ENCODE data around the gene KCND3. TPM values are rescaled to one million over a fixed set of nuclear protein-coding genes. Genes with fewer than 3 reads are reported as not detected.

The KCND3 gene
- total and polyA plus RNA-seq, 12 donors: 3.5 to 24.7 (median 15.2) TPM

- intact Hi-C loops (cut with DNase I): no loop called here
- 93 to 95% methylated on average over 6 of the region's 6 CpGs for WGBS, 2 donors
- ATAC-seq (no peak), DNase-seq (no peak)
- no peaks in the 10 kb centered on the region for H3K4me1 ChIP-seq
- H3K9me3 ChIP-seq: peaks cover 0 to 5% (median 0%) of the 10 kb centered on the region in 11 donors
- H3K36me3 ChIP-seq: no peaks in the 10 kb centered on the region
- H3K27ac ChIP-seq: no peak overlapping the region
- no peaks in the 10 kb centered on the region for H3K27me3 ChIP-seq
- no peak overlapping the region for H3K4me3 ChIP-seq
- TF ChIP-seq CTCF (IDR thresholded peaks at IDR 0.05): no peak
These were observed 167.3 kb downstream of the KCND3 start for GRCh38 chr1:111822138-111822537.

GRCh38 chr1:111821121-111821745 lies 168.2 kb downstream of the KCND3 start:
- no peak for TF ChIP-seq CTCF (IDR thresholded peaks at IDR 0.05)
- WGBS, 2 donors: 70 to 87% methylated on average over 7 of the region's 7 CpGs
- Histone ChIP-seq H3K27ac (no peak overlapping the region), H3K27me3 (no peaks in the 10 kb centered on the region), H3K9me3 (peaks cover 0 to 5% (median 0%) of the 10 kb centered on the region in 11 donors), H3K4me1 (no peaks in the 10 kb centered on the region), H3K36me3 (no peaks in the 10 kb centered on the region), H3K4me3 (no peak overlapping the region)
- intact Hi-C loops (cut with DNase I): no loop called here
- ATAC-seq: no peak
- DNase-seq: no peak

GRCh38 chr1:111819566-111820263 lies 169.8 kb downstream of the KCND3 start:
- H3K27ac ChIP-seq: no peak overlapping the region
- no peaks in the 10 kb centered on the region for H3K4me1 ChIP-seq
- ATAC-seq: no peak
- no peak for DNase-seq
- no peak overlapping the region for H3K4me3 ChIP-seq
- no peaks in the 10 kb centered on the region for H3K36me3 ChIP-seq
- WGBS, 2 donors: 80 to 92% methylated on average over 9 of the region's 9 CpGs
- no peak for TF ChIP-seq CTCF (IDR thresholded peaks at IDR 0.05)
- H3K9me3 ChIP-seq: peaks cover 0 to 5% (median 0%) of the 10 kb centered on the region in 11 donors
- intact Hi-C loops (cut with DNase I): no loop called here
- no peaks in the 10 kb centered on the region for H3K27me3 ChIP-seq

GRCh38 chr1:111818546-111818945 lies 170.9 kb downstream of the KCND3 start:
- WGBS, 2 donors: 79 to 84% methylated on average over 5 of the region's 5 CpGs
- ATAC-seq (no peak), DNase-seq (no peak)
- Histone ChIP-seq H3K9me3 (no peaks in the 10 kb centered on the region), H3K36me3 (no peaks in the 10 kb centered on the region), H3K27me3 (no peaks in the 10 kb centered on the region), H3K27ac (no peak overlapping the region), H3K4me3 (no peak overlapping the region), H3K4me1 (no peaks in the 10 kb centered on the region)
- intact Hi-C loops (cut with DNase I): no loop called here
- no peak for TF ChIP-seq CTCF (IDR thresholded peaks at IDR 0.05)

All from heart right ventricle (tissue), 16 donors.